Measurements from ENCODE around the gene MGST2.

The MGST2 gene

GRCh38 chr4:139735381-139736273, 70.0 kb downstream of the MGST2 start:
- TF ChIP-seq MAX (IDR thresholded peaks at IDR 0.05), result no peak
- TF ChIP-seq TAF1 (IDR thresholded peaks at IDR 0.05; ENCODE audit: low read depth), result no peak
- no peak for TF ChIP-seq TEAD4 (IDR thresholded peaks at IDR 0.05)
- TF ChIP-seq CEBPB (IDR thresholded peaks at IDR 0.05), result no peak
- TF ChIP-seq NFIC (IDR thresholded peaks at IDR 0.05), result no peak
- TF ChIP-seq USF1 (IDR thresholded peaks at IDR 0.05), result no peak
- TF ChIP-seq RAD21 (IDR thresholded peaks at IDR 0.05; ENCODE audit: low read depth), result no peak
- no peak for TF ChIP-seq FOXM1 (IDR thresholded peaks at IDR 0.05; ENCODE audit: borderline replicate concordance, low read depth)
- TF ChIP-seq CREB1 (IDR thresholded peaks at IDR 0.05; ENCODE audit: low read depth), result no peak
- TF ChIP-seq YY1 (IDR thresholded peaks at IDR 0.05; ENCODE audit: low read depth), result no peak
- TF ChIP-seq EP300 (IDR thresholded peaks at IDR 0.05; ENCODE audit: borderline replicate concordance), result no peak
- TF ChIP-seq EGR1 (IDR thresholded peaks at IDR 0.05), result no peak
- TF ChIP-seq TCF12 (IDR thresholded peaks at IDR 0.05; ENCODE audit: low read depth), result no peak
- no peak for TF ChIP-seq REST (IDR thresholded peaks at IDR 0.05; ENCODE audit: low read depth)
- TF ChIP-seq ZBTB7A (IDR thresholded peaks at IDR 0.05; ENCODE audit: low read depth), result no peak

GRCh38 chr4:139736274-139736660, 70.6 kb downstream of the MGST2 start:
- TF ChIP-seq NFIC (IDR thresholded peaks at IDR 0.05) (no peak), RAD21 (IDR thresholded peaks at IDR 0.05; ENCODE audit: low read depth) (no peak), YY1 (IDR thresholded peaks at IDR 0.05; ENCODE audit: low read depth) (no peak), FOXM1 (IDR thresholded peaks at IDR 0.05; ENCODE audit: borderline replicate concordance, low read depth) (no peak), TAF1 (IDR thresholded peaks at IDR 0.05; ENCODE audit: low read depth) (no peak), USF1 (IDR thresholded peaks at IDR 0.05) (no peak), TCF12 (IDR thresholded peaks at IDR 0.05; ENCODE audit: low read depth) (no peak)

GRCh38 chr4:139736661-139737060, 71.0 kb downstream of the MGST2 start:
- TF ChIP-seq REST (IDR thresholded peaks at IDR 0.05; ENCODE audit: low read depth), result no peak
- no peak for TF ChIP-seq CREB1 (IDR thresholded peaks at IDR 0.05; ENCODE audit: low read depth)
- no peak for TF ChIP-seq TCF12 (IDR thresholded peaks at IDR 0.05; ENCODE audit: low read depth)
- TF ChIP-seq EGR1 (IDR thresholded peaks at IDR 0.05), result no peak
- no peak for TF ChIP-seq YY1 (IDR thresholded peaks at IDR 0.05; ENCODE audit: low read depth)
- TF ChIP-seq TAF1 (IDR thresholded peaks at IDR 0.05; ENCODE audit: low read depth), result no peak
- TF ChIP-seq MAX (IDR thresholded peaks at IDR 0.05), result no peak

- TF ChIP-seq TCF12 (IDR thresholded peaks at IDR 0.05; ENCODE audit: low read depth), result no peak
- TF ChIP-seq TAF1 (IDR thresholded peaks at IDR 0.05; ENCODE audit: low read depth), result no peak
- TF ChIP-seq FOXM1 (IDR thresholded peaks at IDR 0.05; ENCODE audit: borderline replicate concordance, low read depth), result no peak
- no peak for TF ChIP-seq TEAD4 (IDR thresholded peaks at IDR 0.05)
- no peak for TF ChIP-seq EGR1 (IDR thresholded peaks at IDR 0.05)
- TF ChIP-seq YY1 (IDR thresholded peaks at IDR 0.05; ENCODE audit: low read depth), result no peak
- no peak for TF ChIP-seq ZBTB7A (IDR thresholded peaks at IDR 0.05; ENCODE audit: low read depth)
- TF ChIP-seq CREB1 (IDR thresholded peaks at IDR 0.05; ENCODE audit: low read depth), result no peak
- no peak for TF ChIP-seq NFIC (IDR thresholded peaks at IDR 0.05)
- no peak for TF ChIP-seq REST (IDR thresholded peaks at IDR 0.05; ENCODE audit: low read depth)
- TF ChIP-seq MAX (IDR thresholded peaks at IDR 0.05), result no peak
- no peak for TF ChIP-seq RAD21 (IDR thresholded peaks at IDR 0.05; ENCODE audit: low read depth)
- no peak for TF ChIP-seq CEBPB (IDR thresholded peaks at IDR 0.05)
- TF ChIP-seq USF1 (IDR thresholded peaks at IDR 0.05), result no peak
- no peak for TF ChIP-seq EP300 (IDR thresholded peaks at IDR 0.05; ENCODE audit: borderline replicate concordance)
Observed at GRCh38 chr4:139738846-139739613, 73.4 kb downstream of the MGST2 start.
